WI38 (cell line): ENCODE measurements around the gene NFASC.

ENCODE experiments used
- H3K4me3 ChIP-seq: 2 replicates; pipeline ENCODE4 v1.5.1; 2011; ENCODE audit warnings: low read depth, mild to moderate bottlenecking, control low read depth, low read length
- CTCF ChIP-seq: IDR thresholded peaks from 2 replicates; pipeline ENCODE4 v1.5.1; 2012; ENCODE audit warnings: low read depth, mild to moderate bottlenecking, control low read depth, low read length

Gene NFASC

DNA sequence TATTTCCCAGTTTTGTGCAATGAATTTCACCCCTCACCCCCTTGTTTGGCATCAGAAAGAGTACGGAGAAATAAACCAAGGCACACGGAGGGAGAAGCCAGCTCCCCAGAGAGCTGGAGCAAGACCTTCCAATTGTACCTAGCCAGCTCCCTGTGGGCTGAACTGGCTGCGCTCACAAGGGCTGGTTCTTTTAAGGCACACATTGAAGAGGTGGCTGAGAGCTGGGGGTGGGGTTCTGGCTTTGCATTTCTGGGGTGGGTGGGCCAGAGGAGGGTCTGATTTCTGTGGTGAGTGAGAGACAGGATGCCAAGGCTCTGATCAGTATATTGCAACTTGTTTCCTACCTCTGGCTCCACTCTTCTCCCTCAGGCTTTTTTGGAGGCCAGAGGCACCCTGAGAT is 39.5 kb upstream of the NFASC start:
- TF ChIP-seq CTCF, result no peak
- H3K4me3 ChIP-seq, result no peak overlapping the region

DNA sequence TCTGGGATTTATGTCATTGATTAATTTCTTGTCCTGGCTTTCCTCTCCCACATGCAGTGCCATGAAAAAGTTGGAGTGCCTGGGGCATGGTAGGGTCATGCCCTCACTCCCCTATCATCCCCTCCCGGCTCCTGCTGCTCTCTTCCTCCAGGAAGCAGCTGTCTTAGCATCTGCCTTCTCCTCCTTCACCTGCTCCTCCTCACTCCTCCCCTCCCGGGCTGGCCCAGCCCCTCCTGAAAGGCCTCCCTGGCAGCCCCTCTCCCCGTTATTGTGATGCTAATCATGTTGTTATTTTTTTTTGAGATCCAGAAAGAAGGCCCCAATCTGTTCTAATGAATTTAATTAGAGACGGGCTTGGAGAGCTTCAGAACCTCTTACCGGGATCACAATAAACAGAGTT is 36.3 kb upstream of the NFASC start:
- TF ChIP-seq CTCF, result no peak
- H3K4me3 ChIP-seq, result no peak overlapping the region

GRCh38 chr1:204834752-204835151 is 35.9 kb upstream of the NFASC start:
- H3K4me3 ChIP-seq, result no peak overlapping the region
- no peak for TF ChIP-seq CTCF

DNA sequence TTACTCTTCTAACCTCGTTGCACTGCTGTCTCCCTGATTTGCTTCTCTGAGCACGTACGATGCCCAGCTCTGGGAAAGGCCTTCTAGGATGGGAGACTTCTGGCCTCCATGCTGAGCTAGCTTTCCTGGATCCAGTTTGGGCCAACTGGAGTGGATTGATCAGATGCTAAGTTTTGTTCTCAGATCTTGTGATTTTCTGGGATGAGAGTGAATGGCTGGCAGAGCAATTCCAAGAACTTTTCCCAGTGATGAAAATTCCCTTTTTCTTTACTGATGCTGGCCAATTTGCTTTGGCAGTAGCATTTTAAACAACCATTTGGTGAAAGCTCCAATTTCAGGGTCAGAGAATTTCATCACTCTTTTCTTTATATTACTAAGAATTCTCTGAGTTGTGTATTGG is 34.9 kb upstream of the NFASC start:
- no peak for TF ChIP-seq CTCF
- no peak overlapping the region for H3K4me3 ChIP-seq

- TF ChIP-seq CTCF, result no peak
- no peak overlapping the region for H3K4me3 ChIP-seq
Observed at GRCh38 chr1:204836856-204837255, 33.8 kb upstream of the NFASC start.

DNA sequence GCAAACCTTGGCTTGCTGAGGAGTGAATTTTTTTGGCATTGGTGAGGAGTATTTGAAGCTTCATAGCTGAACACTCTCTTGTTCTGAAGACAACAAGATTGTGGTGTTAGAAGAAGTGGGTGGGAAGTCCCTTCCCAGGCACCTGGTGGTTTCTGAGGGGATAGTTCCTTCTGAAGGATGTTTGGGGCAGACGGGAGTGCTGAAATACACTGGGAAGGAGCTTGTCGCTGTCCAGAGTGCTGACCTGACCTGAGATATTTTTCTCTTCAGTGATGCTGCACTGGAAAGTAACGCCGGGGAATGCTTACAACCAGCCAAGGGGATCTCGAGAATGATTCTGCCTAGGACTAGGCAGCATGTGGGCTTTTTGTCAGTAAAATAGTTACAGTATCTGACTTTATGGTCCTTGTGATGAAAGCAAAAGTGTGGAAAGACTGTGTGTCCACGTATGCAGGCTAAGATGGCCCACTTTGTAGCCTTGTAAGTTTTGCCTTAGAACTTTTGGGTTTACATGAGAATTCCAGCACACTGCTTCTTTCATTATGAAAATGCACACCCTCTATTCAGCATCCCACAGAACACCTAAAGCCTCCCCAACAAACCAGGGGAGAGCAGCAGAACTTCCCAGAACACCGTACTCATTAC is 33.1 kb upstream of the NFASC start:
- H3K4me3 ChIP-seq, result no peak overlapping the region
- TF ChIP-seq CTCF, result no peak

- no peak for TF ChIP-seq CTCF
- no peak overlapping the region for H3K4me3 ChIP-seq
Observed at GRCh38 chr1:204841316-204841715, 29.3 kb upstream of the NFASC start.
